CD4-positive, alpha-beta T cell treated with Interferon alpha-2 for 1 hour (primary cell): ENCODE data around the gene AP5S1.
"Not testable (repeated sequence)": the region's sequence is repeated elsewhere in the genome, so short reads cannot be mapped to it uniquely, and the experiment has no call there.

ENCODE experiments used
- DNase-seq, 2 donors: peaks; one replicate each; pipeline ENCODE4 v3.0.0-alpha.2; 2020 to 2022

Gene AP5S1, protein sequence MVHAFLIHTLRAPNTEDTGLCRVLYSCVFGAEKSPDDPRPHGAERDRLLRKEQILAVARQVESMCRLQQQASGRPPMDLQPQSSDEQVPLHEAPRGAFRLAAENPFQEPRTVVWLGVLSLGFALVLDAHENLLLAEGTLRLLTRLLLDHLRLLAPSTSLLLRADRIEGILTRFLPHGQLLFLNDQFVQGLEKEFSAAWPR

GRCh38 chr20:3820048-3820900 is at the start of gene AP5S1:
TSS of gene AP5S1 (plus strand) at chr20:3820547. CDS start at chr20:3822118, 1,571 bp downstream.
- DNase-seq: peak; percentile 91 to 93

DNA sequence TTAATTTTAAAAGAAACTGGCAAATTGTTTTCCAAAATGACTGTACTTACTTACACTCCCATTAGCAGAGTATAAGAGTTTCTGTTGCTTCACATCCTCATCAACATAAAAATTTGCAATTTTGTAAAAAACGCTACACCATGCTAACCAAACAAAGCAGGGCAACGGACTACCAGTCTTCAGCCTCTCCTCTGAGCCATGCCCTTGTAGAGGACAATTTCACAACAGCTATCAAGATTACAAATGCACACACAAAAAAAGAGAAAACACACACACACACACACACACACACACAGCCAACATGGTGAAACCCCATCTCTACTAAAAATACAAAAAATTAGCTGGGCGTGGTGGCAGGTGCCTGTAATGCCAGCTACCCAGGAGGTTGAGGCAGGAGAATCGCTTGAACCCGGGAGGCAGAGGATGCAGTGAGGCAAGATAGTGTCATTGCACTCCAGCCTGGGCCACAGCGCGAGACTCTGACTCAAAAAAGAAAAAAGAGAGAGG is 48.7 kb upstream of the AP5S1 start:
- DNase-seq: no peak

DNA sequence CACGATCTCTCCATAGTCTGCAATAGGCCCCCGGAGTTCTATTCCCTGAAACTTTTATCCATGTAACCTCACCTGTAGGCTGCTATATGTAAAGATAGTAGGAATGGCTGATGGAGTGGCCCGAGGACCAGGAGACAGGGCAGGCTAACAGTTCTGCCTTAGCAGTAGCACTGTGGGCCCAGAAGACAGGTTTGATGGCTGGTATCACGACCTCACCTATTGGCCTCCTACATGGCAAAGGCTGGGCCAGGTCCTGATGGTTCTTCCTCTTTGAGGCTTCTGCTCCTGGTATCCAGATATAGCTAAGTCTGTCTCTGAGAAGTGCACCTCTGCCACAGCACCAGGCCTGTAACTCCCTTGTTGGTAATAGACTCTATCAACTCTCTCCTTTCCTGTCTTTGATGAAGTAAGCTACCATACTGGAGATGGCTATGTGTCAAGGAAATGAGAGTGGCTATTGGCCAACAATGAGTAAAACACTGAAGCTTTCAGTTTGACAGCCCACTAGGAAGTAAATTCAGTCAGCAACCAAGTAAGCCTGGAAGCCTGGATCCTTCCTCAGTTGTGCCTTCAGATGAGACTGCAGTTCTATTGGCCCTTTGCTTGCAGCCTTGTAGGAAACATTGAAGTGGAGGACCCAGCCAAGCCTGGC is 44.8 kb upstream of the AP5S1 start:
- no peak for DNase-seq

GRCh38 chr20:3777381-3777715 is 43.0 kb upstream of the AP5S1 start:
- DNase-seq: no peak

GRCh38 chr20:3777716-3778629 is 42.4 kb upstream of the AP5S1 start:
- peak; percentile 33 to 48 for DNase-seq

DNA sequence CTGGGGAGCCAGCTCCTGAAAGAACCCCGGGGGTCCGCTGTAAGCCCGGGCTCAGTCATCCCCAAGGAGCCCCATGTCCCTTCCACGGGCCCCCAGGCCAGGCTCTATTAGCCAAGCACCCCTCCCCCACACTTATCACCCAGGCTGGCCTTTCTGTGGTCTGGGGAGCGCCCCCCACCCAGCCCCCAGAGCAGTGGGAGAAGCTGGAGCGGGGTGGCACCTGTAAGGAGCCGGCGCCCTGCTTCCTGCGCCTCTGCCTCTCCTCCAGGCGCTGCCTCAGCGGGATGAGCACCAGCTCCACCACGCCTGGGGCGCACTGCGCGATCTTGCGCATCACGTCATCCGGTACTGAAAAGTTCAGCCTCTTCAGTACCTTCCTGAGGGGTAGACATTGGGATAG is 41.4 kb upstream of the AP5S1 start:
- DNase-seq: no peak

GRCh38 chr20:3781153-3781910 is 39.0 kb upstream of the AP5S1 start, which contains the start of gene SPEF1:
TSS of gene SPEF1 (minus strand) at chr20:3781448. CDS start at chr20:3781287, 161 bp downstream.
- DNase-seq: peak; percentile 64 to 80

DNA sequence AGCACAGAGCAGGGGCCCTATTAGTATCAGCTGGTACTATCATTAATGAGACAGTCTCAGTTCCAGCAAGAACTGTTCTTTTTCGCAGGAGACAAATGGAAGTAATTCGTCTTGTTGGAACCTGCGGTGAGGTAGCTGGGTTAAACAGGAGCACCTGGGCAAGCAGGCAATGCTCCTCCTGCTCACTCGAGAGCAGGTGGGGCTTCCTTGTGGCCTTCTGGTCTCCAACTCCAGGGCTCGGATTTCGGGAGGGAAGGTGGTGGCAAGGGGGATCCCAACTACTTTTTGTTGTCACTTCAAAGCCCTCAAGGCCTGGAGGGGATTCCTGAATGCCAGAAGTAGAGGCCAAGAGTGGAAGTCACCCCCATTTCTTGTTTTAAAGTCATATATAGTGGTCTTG is 37.8 kb upstream of the AP5S1 start:
- no peak for DNase-seq

DNA sequence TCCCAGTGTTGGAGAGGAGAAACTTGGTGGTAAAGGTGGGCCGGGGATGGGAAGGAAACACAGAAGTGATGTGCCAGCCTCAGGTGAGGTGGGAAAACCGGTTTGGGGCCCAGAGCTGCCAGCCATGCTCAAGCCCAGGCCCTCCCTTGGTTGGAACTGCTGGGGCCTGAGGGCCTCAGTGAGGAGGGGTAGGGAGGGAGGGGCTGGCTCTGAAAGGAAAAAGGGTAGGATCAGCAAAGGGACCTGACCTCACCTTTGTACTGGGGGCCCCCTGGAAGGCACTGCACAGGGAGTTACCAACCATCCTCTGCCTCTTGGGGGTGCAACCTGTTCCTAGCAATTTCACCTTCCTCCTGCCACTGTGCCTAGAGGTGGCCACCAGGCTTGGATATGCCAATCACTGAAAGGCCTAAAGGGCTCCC is 37.3 kb upstream of the AP5S1 start:
- no peak for DNase-seq

DNA sequence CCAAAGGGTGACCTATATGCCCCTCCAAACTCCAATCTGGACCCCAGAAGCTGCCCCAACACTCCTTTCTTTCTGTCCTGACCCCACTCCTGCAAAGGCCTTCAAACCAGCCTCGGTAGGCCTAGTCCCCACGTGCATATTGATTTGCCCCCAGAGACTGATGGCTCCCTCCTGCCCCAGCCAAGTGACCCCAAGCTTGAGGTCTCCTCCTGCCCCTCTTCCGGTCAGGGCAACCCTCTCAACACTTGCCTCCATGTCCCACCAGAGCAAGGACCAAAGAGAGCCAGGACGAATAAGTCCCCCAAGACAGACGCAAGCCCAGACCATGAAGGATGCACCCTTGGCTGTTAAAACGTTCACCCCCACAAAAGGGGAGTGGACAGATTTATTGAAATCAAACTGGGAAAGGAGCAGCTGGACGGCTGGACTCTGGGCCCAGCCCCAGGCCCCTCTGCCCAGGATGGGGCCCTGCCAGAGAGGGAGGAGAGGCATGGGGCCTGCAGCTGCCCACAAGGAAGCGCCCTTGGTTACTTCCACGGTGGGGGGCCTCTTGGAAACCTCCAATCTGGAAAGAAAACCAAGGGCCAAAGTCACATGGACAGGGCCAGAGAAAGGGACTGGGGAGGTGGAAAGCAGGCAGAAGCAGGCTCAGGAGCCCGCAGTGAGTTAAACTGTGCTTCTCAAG is 36.7 kb upstream of the AP5S1 start:
- DNase-seq: no peak

- DNase-seq: no peak
Measured at GRCh38 chr20:3784216-3784853, 36.0 kb upstream of the AP5S1 start.

GRCh38 chr20:3784863-3785239 is 35.5 kb upstream of the AP5S1 start:
- DNase-seq: no peak

DNA sequence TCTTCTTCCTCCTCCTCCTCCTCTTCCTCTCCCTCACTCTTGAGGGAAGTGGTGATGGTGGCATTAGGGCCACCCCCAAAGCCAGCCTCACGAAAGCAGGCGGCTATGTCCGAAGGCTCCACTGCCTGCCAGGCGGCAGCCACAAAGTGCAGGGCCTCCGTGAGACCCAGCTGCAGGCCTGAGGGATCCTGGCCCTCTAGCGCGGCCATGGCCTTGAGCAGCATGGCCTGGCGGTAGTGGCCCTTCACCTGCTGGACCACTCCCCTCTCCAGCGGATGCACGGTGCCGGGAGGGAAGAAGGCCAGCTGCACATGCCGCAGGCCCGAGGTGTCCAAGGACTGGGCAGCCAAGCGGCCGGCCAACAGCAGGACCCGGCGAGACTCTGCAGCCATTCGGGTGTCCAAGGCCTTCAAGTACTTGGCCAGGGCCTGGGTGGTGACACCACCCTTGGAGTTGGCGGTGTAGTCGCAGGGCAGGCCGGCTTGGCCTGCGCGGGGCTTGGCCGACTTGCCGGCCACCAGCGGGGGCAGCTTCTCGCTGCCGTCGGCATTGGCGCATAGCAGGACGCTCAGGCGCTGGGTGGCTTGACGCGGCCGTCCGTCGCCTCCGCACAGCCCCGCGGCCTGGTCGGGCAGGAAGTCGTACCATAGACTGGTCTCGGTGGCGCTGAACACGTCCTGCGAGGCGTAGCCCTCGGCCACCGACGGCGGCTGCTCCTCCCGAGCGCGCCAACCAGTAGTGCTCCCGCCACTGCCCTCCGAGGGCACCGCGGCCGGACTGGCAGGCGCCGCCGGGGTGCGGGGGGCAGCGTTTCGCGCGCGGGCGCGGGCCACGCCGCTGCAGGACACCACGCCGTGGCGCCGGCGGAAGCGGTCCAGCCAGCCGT is 34.9 kb upstream of the AP5S1 start:
- DNase-seq: no peak

DNA sequence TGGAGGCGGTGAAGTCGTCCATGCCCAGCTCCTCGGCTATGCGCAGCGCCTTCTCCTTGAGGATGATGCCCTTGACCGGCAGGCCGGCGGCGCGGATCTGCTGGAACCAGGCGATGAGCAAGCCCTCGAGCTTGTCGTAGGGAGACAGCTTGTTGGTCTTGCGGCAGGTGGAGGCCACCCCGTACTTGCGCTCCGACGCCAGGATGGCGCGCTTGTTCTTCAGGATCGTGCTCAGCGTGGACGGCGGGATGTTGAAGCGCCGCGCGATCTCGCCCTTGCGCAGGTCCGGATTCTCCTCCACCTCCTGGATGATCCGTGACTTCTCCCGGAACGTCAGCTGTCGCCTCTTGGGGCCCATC is 34.2 kb upstream of the AP5S1 start:
- DNase-seq: peak in 1 of 2 donors; percentile 47

DNA sequence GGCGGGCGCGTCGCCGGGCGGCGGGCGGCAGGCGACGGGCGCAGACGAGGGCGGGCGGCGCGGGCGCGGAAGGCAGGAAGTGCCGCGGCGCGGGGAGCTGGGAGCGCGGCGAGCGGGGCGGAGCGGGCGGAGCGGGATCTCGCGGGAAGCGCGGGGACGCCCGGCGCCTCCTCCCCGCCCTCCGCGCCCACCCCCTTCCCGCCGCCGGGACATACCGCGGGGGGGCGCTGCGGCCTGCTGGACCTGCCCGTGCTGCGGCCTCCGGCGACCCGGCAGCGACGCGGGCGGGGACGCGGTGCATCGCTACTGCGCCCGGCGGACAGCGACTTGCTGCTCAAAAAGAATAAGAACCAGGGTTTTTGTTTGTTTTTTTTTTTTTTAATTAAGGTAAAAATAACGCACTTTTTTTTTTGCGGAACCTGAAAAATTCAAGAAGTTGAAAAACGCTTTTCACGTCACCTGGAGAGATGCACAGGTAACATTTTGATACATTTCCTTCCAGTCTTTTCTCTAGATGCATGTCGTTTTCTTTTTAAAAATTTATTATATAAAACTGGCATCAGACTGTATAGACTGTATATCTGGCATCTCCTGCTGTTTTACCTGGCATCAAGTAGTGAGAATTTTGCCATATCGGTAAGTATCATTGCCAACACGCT is 33.6 kb upstream of the AP5S1 start, which contains the start of gene CENPB:
Gene CENPB, minus strand, starts transcription at position 76 of the 659 bp plus-strand sequence. CDS start 257 bp downstream, outside the sequence.
- peak; percentile 87 to 94 for DNase-seq

- no peak for DNase-seq
Measured at GRCh38 chr20:3787324-3788014, 32.9 kb upstream of the AP5S1 start.

GRCh38 chr20:3788685-3789155 is 31.6 kb upstream of the AP5S1 start:
- DNase-seq: no peak

GRCh38 chr20:3789201-3789600 is 31.1 kb upstream of the AP5S1 start:
- DNase-seq: not testable (repeated sequence)
